Stomach (tissue), 4 donors: ENCODE data around the gene CLIC5.

Source experiments
- CTCF ChIP-seq, 7 experiments: fragments of 450-650 bp in 4 of 7; fragments of 200-600 bp in 3 of 7; sonication (generic) in 3 of 7; IDR thresholded peaks; one replicate each; pipeline ENCODE4 v1.5.1; 2016 to 2019; ENCODE audit warnings: antibody characterized with exemption in 7 of 7, control low read depth in 2 of 7, mild to moderate bottlenecking in 1 of 7
- POLR2A ChIP-seq, 4 donors: fragments of 450-650 bp; IDR thresholded peaks; one replicate each; pipeline ENCODE4 v1.6.1; 2016; ENCODE audit warnings: antibody characterized with exemption in 4 of 4, control low read depth in 2 of 4, mild to moderate bottlenecking in 1 of 4, moderate library complexity in 1 of 4

GRCh38 chr6:45835721-45836437 lies 179.8 kb downstream of the CLIC5 start:
- TF ChIP-seq POLR2A (IDR thresholded peaks at IDR 0.05) (no peak), CTCF (IDR thresholded peaks at IDR 0.05) (no peak)
